PFSK-1 (cell line): ENCODE data around the gene ACD.

Source experiments
- FOXP2 ChIP-seq: optimal IDR thresholded peaks from 2 replicates; pipeline ENCODE3; 2011; ENCODE audit warnings: borderline replicate concordance, control low read depth, inconsistent platforms; ENCODE audit not compliant: insufficient read depth; ENCODE audit errors: extremely low read length, extremely low read depth
- POLR2AphosphoS5 ChIP-seq: IDR thresholded peaks from 2 replicates; pipeline ENCODE4 v1.6.1; 2012; ENCODE audit warnings: low read depth, mild to moderate bottlenecking, control low read depth, low read length, moderate library complexity
- SIN3A ChIP-seq: IDR thresholded peaks from 2 replicates; pipeline ENCODE4 v1.6.1; 2012; ENCODE audit warnings: mild to moderate bottlenecking, low read length, moderate library complexity, borderline replicate concordance; ENCODE audit not compliant: insufficient read depth
- TAF1 ChIP-seq: IDR thresholded peaks from 2 replicates; pipeline ENCODE4 v1.6.1; 2012; ENCODE audit warnings: low read length, control low read depth, borderline replicate concordance; ENCODE audit not compliant: insufficient read depth
- TF ChIP-seq, protein P1 (sequence below), 2 experiments: IDR thresholded peaks; 2 replicates each; pipeline versions ENCODE4 v1.6.1 to v1.8.0; 2011 to 2012; ENCODE audit warnings: low read depth in 2 of 2, low read length in 2 of 2, control low read depth in 1 of 2, inconsistent platforms in 1 of 2, mild to moderate bottlenecking in 1 of 2, moderate library complexity in 1 of 2; ENCODE audit not compliant: insufficient read depth in 1 of 2

The ACD gene

DNA sequence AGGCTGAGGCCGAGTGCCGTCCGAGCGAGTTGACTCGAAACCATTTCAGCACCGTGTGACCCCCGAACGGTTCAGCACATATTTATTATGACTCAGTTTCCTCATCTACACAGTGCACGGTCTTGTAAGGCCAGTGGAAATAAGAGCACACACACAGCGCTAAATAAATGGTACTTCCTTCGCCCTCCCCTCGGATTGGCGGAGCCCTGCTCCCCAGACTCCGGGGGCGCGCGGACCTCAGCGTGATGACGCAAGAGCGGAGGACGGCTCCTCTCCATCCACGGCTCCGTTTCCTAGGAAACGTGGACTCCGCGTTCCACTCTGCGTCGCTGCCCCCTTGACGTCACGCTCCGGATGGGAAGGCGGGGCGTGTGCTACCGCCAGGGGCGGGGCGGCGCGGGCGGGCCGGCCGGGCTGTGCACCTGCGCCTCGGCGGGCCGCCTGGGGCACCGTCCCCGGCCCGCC lies 536 bp upstream of the ACD start, which contains the start of gene PARD6A:
Gene PARD6A (plus strand): TSS at position 397 of the 465 bp plus-strand sequence. CDS start 79 bp downstream, outside the sequence.
- TF ChIP-seq TAF1 (no peak), FOXP2 (no peak), POLR2AphosphoS5 (no peak), SIN3A (no peak)
- TF ChIP-seq, protein P1, sequence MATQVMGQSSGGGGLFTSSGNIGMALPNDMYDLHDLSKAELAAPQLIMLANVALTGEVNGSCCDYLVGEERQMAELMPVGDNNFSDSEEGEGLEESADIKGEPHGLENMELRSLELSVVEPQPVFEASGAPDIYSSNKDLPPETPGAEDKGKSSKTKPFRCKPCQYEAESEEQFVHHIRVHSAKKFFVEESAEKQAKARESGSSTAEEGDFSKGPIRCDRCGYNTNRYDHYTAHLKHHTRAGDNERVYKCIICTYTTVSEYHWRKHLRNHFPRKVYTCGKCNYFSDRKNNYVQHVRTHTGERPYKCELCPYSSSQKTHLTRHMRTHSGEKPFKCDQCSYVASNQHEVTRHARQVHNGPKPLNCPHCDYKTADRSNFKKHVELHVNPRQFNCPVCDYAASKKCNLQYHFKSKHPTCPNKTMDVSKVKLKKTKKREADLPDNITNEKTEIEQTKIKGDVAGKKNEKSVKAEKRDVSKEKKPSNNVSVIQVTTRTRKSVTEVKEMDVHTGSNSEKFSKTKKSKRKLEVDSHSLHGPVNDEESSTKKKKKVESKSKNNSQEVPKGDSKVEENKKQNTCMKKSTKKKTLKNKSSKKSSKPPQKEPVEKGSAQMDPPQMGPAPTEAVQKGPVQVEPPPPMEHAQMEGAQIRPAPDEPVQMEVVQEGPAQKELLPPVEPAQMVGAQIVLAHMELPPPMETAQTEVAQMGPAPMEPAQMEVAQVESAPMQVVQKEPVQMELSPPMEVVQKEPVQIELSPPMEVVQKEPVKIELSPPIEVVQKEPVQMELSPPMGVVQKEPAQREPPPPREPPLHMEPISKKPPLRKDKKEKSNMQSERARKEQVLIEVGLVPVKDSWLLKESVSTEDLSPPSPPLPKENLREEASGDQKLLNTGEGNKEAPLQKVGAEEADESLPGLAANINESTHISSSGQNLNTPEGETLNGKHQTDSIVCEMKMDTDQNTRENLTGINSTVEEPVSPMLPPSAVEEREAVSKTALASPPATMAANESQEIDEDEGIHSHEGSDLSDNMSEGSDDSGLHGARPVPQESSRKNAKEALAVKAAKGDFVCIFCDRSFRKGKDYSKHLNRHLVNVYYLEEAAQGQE (IDR thresholded peaks at IDR 0.05; ENCODE audit: insufficient read depth in 1 of 2, low read depth in 2 of 2, low read length in 2 of 2), result no peak

DNA sequence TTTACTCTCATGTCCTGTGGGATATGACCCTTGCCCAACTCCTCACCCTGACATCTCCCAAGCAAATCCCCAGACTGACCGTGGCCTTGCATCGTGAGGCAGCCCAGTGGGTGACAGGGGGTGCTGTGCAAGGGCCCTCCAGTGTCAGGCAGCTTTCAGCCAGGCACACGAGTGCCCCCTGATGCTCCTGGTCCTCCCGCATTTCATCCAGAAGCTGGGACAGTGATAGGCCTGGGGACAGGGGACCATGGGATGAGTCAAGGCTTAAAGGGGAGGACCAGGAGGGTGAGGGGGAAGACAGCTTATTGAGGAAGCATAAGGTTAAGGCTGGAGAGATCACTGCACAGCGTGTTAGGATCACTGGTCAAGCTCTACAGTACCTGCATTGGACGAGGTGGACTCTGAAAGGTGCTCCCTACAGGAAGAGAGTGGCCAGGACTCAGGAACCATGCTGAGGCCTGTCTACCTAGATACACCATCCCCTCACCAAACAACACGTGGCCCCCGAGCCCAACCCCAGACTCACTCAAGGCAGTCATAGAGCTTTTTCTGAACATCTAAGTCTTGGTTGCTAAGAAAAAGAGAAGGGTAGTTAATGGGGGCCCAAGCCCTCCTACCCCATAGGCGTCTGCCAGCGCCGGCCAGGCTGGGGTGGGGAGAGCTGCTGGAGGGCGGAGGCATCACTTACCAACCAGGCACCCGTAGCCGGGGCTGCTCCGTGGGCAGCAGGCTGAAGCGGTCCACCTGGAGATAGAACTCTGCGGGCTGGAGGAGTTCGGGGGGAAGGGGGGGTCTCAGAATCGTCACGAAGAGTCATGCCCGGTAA lies 998 bp downstream of the ACD start:
- TF ChIP-seq TAF1 (no peak), SIN3A (no peak)
- TF ChIP-seq, protein P1 (IDR thresholded peaks at IDR 0.05; ENCODE audit: insufficient read depth in 1 of 2, low read depth in 2 of 2, low read length in 2 of 2), result no peak

DNA sequence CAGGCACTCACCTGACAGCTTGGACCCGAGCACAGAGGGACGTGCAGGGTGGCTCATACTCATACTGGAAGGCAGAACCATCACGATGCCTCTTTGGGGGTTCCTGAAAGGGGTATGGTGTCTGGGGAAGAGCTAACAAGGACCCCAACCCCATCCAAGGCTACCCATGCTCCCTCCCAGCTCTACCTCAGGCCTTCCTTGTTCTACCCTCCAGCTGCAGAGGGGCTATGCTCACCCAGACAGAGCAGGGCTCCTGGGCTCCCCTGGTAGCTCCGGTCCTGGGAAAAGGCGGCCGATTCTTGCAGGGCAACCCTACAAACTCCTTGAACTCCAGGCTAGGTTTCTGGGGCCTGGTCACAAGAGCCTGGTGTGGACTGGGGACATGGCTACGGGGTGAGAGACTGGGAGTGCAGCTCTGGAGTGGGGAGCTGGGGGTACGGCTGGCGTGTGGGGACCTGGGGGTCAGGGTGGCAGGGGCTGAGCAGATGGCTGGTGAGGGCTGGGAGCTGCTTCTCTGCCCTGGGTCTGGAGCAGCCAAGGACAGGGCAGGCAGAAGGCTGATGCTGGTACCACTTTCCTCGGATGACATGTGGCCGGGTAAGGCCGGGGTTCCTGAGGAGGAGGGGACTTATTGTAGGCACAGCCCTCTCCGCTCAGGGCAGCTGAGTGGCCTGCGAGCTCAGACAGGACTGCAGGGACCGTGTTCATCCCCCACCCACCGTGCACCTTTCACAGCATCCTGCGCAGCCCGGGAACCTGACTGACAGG lies 2.1 kb downstream of the ACD start:
- TF ChIP-seq SIN3A (no peak), TAF1 (no peak)

DNA sequence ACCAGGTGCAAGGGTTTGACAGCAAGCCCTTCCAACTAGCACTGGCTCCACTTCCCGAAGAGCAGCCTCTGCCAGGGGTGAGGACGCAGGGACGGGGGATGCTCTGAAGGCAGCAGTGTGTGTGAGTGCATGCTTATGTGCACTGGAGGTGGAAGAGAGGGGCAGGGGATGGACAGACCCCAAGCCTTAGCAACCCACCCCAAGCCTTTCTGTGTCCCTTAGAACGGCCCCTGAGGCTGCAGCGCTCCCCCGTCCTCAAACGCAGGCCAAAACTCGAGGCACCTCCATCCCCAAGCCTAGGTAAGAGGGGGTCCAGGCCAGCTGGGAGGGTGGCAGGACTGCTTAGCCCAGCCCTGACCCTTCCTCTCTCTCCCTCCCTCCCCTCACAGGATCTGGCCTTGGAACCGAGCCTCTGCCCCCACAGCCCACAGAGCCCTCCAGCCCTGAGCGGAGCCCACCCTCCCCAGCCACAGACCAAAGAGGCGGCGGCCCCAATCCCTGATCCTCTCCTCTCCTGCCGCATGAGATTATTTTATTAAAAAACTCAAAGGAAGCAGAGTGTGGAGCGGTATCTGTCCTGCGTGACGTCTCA lies 2.9 kb downstream of the ACD start:
- no peak for TF ChIP-seq FOXP2
- TF ChIP-seq, protein P1 (IDR thresholded peaks at IDR 0.05; ENCODE audit: insufficient read depth in 1 of 2, low read depth in 2 of 2, low read length in 2 of 2), result no peak
- no peak for TF ChIP-seq SIN3A
- no peak for TF ChIP-seq POLR2AphosphoS5
- no peak for TF ChIP-seq TAF1

DNA sequence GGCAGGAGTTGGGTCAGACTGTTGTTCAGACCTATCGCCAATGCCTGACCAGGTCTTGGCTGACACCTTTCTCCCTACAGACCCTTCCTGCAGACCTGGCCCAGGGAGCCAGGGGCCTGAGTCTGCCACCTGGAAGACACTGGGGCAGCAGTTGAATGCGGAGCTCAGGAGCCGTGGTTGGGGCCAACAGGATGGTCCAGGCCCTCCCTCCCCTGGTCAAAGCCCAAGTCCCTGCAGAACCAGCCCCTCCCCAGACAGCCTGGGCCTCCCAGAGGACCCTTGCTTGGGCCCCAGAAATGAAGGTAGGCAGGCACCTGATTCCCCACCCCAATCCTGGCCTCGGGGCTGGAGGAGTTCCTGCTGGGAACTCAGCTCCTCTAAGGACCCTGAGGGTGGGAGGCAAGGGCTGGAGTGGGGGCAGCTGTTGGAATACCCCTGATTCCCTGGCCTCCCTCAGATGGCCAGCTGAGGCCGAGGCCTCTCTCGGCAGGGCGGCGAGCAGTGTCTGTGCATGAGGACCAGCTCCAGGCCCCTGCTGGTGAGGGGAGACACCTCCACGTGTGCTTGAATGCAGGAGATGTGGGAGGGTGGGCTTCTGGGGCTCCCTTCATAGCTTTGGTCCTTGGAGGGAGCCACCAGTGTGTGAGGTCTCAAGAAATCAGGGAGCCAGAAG lies 3.6 kb downstream of the ACD start:
- TF ChIP-seq TAF1 (no peak), POLR2AphosphoS5 (no peak), FOXP2 (no peak), SIN3A (no peak)
- TF ChIP-seq, protein P1 (IDR thresholded peaks at IDR 0.05; ENCODE audit: insufficient read depth in 1 of 2, low read depth in 2 of 2, low read length in 2 of 2), result no peak
